ENCODE data around the gene PRDX1.
"Not testable (repeated sequence)": the region's sequence is repeated elsewhere in the genome, so short reads cannot be mapped to it uniquely, and the experiment has no call there.

Gene PRDX1

DNA sequence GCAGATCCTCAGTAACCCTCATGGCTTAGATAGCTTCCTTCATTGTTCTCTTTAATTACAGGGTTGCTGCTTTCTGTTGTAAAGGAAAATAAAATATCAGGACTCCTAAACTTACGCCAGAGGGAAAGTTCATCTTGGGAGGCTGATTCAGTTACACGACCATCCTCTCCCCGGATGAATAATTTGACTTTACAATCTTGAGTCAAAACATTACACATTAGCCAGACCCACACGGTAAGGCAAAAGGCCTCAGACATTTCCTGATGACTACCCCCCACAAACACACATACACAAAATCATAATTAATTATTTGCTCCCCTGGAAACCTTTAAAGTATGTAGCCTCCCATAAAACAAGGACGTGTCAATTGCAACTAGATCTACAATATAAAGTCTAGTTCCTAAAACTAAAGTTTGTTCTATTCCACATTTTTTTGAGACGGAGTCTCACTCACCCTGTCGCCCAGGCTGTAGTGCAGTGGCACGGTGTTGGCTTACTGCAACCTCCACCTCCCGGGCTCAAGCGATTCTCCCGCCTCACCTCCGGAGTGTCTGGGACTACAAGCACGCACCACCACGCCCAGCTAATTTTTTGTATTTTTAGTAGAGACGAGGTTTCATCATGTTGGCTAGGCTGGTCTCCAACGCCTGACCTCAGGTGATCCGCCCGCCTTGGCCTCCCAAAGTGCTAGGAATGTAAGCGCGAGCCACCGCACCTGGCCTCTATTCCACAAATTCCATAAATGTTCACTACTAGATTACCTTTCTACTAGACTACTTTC is 830 bp upstream of the PRDX1 start:
- Histone ChIP-seq H3K27ac (peak overlapping the region; percentile 81 to 95), H3K4me3 (peak overlapping the region; percentile 94)
- TF ChIP-seq, protein P1, sequence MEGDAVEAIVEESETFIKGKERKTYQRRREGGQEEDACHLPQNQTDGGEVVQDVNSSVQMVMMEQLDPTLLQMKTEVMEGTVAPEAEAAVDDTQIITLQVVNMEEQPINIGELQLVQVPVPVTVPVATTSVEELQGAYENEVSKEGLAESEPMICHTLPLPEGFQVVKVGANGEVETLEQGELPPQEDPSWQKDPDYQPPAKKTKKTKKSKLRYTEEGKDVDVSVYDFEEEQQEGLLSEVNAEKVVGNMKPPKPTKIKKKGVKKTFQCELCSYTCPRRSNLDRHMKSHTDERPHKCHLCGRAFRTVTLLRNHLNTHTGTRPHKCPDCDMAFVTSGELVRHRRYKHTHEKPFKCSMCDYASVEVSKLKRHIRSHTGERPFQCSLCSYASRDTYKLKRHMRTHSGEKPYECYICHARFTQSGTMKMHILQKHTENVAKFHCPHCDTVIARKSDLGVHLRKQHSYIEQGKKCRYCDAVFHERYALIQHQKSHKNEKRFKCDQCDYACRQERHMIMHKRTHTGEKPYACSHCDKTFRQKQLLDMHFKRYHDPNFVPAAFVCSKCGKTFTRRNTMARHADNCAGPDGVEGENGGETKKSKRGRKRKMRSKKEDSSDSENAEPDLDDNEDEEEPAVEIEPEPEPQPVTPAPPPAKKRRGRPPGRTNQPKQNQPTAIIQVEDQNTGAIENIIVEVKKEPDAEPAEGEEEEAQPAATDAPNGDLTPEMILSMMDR (IDR thresholded peaks at IDR 0.05), result no peak
- no peak for DNase-seq (ENCODE audit: low spot score)

DNA sequence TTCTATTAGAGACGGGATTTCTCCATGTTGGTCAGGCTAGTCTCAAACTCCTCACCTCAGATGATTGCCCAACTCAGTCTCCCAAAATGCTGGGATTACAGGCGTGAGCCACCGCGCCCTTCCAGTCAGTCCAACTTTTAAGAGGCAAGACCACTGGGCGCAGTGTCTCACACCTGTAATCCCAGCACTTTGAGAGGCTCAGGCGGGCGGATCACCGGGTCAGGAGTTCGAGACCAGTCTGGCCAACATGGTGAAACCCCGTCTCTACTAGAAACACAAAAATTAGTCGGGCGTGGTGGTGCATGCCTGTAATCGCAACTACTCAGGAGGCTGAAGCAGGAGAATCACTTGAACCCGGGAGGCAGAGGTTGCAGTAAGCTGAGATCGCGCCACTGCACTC is 1.9 kb downstream of the PRDX1 start:
- not testable (repeated sequence) for DNase-seq (ENCODE audit: low spot score); H3K27ac ChIP-seq
- H3K4me3 ChIP-seq, result peak overlapping the region; percentile 94

- H3K27ac ChIP-seq, result no peak overlapping the region
- H3K4me3 ChIP-seq, result peak overlapping the region; percentile 94
- TF ChIP-seq, protein P1 (IDR thresholded peaks at IDR 0.05), result no peak
- no peak for DNase-seq (ENCODE audit: low spot score)
Measured at GRCh38 chr1:45518910-45519309, 2.8 kb downstream of the PRDX1 start.

DNA sequence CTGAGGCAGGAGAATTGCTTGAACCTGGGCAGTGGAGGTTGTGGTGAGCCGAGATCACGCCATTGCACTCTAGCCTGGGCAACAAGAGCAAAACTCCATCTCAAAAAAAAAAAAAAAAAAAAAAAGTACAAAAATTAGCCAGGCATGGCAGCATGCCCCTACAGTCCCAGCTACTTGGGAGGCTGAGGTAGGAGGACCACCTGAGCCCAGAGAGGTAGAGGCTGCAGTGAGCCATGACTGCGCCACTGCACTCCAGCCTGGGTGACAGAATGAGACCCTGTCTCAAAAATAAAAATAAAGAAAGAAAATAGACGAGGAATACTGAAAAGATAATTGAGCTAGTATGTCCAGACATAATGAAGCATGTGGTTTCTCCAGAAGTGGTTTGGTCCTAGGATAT is 3.3 kb downstream of the PRDX1 start:
- not testable (repeated sequence) for H3K27ac ChIP-seq; DNase-seq (ENCODE audit: low spot score)

GRCh38 chr1:45516465-45516864 is 5.2 kb downstream of the PRDX1 start:
- DNase-seq (ENCODE audit: low spot score), result no peak
- TF ChIP-seq, protein P1 (IDR thresholded peaks at IDR 0.05), result no peak
- no peak overlapping the region for H3K4me3 ChIP-seq
- H3K27ac ChIP-seq, result no peak overlapping the region

More for the DNA sequence above, 3.3 kb downstream of the PRDX1 start:
- H3K4me3 ChIP-seq, result not testable (repeated sequence)

DNA sequence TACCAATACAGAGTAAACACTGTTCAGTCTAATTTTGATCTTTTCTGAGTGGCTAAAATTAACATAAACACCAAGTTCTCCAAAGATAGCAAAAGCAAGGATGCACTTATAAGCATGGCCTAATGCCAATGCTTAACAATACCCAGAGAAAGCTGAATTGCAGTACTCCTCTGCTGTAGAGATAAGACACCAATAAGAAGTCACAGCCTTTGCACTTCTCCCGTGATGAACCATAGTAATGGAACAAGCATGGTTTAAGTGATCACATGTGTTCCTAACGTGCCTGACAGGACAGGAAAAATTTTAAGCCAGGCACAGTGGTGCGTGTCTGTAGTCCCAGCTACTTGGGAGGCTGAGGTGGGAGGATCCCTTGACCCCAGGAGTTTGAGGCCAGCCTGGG is 5.6 kb downstream of the PRDX1 start:
- TF ChIP-seq, protein P1 (IDR thresholded peaks at IDR 0.05), result no peak
- Histone ChIP-seq H3K27ac (no peak overlapping the region), H3K4me3 (no peak overlapping the region)
- no peak for DNase-seq (ENCODE audit: low spot score)

- not testable (repeated sequence) for DNase-seq (ENCODE audit: low spot score); H3K27ac ChIP-seq; H3K4me3 ChIP-seq
Measured at GRCh38 chr1:45513532-45514260, 8.0 kb downstream of the PRDX1 start.

DNA sequence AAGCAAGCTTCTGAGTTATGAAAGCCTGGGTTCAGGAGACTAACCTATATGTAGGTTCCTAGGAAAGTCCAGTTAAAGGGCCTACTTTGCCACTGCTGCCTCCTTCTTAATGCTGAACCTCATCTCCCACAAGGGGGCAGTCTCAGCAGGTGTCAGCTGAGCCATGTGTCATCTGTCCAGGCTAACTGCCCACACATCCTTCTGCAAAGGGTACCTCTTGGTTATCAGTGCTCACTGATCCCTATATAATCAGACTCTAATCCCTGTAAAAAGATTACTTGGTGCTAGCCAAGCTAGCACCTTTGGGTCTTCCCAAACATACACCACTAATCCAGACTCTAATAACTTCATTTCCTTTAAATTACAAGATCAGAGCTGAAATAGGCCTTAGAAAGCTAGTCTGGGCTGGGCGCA is 9.0 kb downstream of the PRDX1 start:
- Histone ChIP-seq H3K4me3 (no peak overlapping the region), H3K27ac (no peak overlapping the region)
- TF ChIP-seq, protein P1 (IDR thresholded peaks at IDR 0.05), result peak; percentile 31
- no peak for DNase-seq (ENCODE audit: low spot score)

All from coronary artery (tissue), 2 donors.